ENCODE data around the gene OXSR1.
"Not testable (repeated sequence)": the region's sequence is repeated elsewhere in the genome, so short reads cannot be mapped to it uniquely, and the experiment has no call there.

Gene OXSR1

GRCh38 chr3:38265604-38266307, 100.4 kb downstream of the OXSR1 start, which contains the start of gene SLC22A13:
Gene SLC22A13, plus strand, starts transcription at chr3:38265812. Its CDS starts 49 bp downstream, at chr3:38265861.
- no peak for DNase-seq

DNA sequence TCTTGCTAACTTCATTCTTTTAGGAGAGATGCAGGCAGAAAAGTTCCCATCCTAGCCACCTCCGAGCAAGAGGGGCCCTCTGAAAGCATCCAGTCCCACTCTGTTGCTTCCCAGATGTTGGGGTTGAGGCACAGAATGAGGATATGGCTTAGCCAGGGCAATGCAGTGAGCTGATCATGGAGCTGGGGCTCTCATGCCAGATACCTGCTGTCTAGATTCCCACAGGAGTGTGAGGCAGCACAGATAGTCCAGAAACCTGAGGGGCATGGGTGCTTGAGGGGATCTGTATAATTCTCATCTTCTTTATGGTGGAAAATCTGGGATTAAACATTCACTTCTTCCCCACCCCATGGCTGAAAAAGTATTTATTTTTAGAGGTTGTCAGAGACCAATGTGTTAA, 101.5 kb downstream of the OXSR1 start:
- DNase-seq = no peak

DNA sequence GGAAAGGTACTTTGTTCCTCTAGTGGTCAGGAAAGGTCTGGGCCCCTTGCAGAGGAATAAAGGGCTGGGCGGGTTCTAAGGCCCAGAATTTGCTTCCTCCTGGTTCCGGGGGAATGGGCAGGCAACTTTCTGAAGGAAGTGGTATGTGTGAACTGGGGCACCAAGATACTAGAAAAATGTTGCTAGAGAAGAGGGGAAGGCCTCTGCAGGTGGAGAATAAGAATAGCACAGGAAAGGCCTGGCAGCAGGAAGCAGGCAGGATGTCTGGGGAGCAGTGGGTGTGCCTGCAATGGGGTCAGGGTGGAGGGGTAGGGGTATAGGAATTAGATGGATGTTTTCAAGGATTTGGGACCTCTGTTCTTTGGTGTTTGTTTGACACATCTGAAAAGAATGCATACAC, 102.3 kb downstream of the OXSR1 start:
- DNase-seq = no peak

DNA sequence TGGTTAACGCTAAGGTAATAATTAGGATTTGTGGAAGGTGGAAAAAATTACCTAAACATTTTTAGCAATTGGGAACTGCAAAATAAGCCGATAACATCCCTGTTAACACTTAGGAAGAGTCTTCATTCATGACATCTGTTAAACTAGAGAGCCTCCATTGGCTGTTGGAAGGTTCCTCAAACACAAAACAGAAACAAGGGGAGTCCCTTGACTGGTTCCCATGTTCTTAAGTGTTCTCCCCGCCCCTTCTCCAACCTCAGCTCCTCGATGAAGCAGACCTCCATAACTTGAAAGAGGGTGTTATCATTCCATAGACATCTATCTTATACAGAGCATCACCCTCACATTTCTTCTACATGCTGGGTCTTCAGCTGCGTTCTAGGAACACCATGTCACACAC, 102.8 kb downstream of the OXSR1 start:
- no peak for DNase-seq

DNA sequence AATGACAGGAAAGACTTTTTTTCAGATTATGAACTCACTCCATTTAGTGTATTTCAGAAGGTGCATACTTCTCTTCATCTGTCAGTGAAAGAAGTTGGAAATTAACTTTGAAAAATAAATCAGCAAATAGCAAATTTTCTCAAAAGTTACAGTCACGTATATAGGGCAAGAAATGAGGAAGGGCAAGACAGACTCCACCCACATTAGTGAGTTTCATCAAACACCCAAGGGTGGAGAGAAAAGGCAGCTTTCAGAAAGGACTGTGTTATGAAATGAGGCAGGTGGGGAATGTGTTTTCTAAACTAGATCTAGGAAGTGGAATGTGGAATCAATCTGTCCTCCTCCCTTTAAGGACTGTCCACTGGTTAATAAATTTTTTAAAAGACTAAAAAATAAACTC, 103.2 kb downstream of the OXSR1 start:
- DNase-seq = no peak

DNA sequence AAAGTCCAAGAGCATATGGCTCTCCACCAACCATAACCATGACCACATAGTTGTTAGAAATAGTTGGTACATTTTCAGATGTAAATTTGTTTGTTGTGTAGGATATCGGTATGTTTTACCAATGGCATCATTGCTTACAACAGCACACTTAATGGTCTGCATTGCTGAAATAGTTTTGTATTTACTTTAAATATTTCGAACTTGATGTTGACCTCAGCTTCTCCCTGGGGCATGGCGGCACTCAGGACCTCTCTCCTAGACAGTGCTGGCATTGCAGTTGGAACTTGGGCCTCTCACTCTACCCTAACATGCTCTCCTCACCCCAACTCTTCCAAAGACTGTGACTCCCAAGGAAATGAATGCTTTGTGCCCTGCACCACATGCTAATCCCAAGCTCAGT, 105.3 kb downstream of the OXSR1 start:
- no peak for DNase-seq

DNA sequence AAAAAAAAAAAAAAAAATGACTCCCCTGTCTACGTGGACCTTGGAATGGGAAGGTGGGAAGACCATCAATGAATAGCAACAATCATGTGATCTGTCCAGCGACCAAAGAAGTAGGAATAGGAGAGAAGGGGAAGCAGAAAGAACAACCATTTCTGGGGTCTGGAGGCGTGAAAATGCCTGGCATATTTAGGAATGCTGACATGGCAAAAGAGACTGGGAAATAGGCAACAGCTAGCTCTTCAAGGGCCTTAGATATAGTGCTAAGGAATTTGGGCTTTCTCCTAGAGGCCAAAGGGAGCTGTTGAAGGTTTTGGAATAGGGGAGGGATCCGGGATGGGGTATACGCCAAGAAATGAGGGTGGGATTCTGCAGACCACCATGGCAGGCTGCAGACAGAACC, 106.2 kb downstream of the OXSR1 start:
- no peak for DNase-seq

DNA sequence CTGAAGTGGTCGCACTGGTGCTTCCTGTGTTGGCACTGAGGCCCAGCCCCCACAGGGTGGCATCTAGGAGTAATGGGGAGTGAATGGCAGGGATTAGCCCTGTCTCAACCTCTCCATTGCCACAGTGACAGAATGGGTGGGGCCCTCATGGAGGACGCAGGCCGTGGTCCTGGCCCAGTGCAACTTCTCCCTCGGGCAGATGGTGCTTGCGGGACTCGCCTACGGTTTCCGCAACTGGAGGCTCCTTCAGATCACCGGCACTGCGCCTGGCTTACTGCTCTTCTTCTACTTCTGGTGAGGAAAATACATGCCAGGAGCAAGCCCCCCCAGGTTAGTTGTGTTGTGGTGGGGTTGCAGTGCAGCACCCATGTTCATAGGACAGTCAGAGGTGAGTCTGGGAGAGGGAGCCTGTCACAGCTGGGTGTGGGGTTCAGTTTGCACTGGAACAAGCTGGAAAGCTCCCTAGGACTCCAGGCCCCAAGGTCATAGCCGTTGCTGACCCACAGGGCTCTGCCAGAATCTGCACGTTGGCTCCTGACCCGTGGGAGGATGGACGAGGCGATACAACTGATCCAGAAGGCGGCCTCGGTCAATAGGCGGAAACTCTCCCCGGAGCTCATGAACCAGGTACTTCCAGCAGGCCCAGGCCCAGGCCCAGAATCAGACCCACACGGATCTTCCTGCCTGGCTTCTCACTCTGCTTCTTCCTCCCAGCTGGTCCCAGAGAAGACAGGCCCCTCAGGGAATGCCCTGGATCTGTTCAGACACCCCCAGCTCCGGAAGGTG, 109.7 kb downstream of the OXSR1 start:
- no peak for DNase-seq

GRCh38 chr3:38275658-38276057, 110.3 kb downstream of the OXSR1 start:
- no peak for DNase-seq

- no peak for DNase-seq
These were observed 111.0 kb downstream of the OXSR1 start for GRCh38 chr3:38276081-38276916.

GRCh38 chr3:38276917-38277630, 111.7 kb downstream of the OXSR1 start:
- no peak for DNase-seq

DNA sequence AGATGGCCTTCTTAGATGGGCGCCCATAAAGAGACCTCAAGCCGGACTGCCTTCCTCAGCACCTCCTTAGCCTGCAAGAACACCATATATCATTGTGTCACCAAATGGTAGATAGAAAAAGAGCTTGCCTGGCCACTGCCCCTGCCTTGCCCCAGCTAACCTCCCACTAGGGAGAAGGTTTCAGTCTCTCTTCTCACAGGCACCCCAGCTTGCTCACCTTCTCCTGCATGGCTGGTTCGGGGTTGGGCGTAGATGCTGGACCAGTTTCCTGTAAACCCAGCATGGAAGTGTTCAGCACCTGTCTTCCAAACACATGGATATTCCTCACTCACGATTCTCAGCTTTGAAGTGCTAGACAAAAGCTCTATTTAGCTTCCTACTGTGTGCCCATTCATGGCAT, 113.5 kb downstream of the OXSR1 start:
- DNase-seq = no peak

GRCh38 chr3:38281895-38282686, 116.8 kb downstream of the OXSR1 start, which contains the start of gene SLC22A14:
Gene SLC22A14, plus strand, starts transcription at chr3:38282294. Its CDS starts 23,733 bp downstream, at chr3:38306027.
- no peak for DNase-seq

DNA sequence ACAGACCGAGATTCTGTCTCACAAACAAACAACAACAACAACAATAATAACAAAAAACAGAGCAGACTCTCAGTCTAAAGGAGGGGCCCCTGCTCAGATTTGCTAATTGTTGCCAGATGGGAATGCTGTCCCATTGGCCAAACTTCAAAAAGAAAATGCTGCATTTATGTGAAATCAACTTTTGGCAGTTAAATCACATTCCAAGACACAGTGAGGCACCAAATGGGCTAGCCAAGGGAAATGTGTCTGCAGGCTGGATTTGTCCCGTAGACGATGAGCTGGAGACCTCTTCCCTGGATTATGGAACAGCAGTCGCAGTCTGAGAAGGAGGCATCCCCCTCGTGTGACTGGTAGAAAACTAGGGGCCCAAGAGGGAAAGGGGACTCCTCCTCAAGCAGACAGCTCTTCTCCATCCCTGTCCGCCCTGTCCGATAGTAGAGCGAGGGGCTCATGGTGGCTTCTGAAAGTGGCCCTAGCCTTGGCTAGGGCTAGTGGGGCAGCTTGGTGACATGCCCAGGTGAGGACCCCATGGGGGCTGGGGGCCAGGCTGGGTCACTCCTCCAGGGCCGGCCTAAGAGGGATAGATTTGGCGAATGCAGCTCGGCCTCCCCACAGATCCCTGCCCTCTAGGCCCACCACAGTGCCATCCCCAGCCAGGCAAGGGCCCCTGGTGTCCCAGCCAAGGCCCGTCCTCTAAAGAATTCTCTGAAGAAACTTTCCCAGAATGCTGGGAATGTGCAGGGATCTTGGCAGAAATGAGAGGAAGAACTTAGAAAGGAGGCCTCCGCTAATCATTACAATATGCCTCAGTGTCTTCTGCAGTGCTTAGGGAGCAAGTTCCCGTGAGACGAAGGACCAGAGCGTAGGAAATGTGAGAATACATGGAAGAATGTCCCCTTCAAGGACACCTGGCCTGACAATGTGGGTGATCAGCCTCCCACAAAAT, 118.7 kb downstream of the OXSR1 start:
- no peak for DNase-seq

GRCh38 chr3:38284756-38285150, 119.4 kb downstream of the OXSR1 start:
- no peak for DNase-seq

GRCh38 chr3:38289286-38290217, 124.2 kb downstream of the OXSR1 start:
- DNase-seq = not testable (repeated sequence)

DNA sequence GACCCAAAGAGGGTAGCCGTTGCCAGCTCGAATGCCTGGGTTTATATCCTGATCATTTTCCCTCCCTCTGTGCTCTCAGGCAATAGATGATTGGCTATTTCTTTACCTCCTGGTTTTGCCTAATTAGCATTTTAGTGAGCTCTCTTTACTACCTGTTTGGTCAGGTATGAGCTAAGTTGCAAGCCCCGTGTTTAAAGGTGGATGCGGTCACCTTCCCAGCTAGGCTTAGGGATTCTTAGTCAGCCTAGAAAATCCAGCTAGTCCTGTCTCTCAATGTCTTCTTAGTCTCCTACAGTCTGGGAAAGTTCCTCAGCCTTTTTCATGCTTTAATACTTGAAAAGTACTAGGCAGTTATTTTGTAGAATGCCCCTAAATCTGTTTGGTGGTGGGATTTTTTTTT, 131.7 kb downstream of the OXSR1 start:
- not testable (repeated sequence) for DNase-seq

- DNase-seq = no peak
These were observed 132.2 kb downstream of the OXSR1 start for GRCh38 chr3:38297537-38297936.

All from amygdala (tissue), 56 donors.